Measurements from ENCODE around the gene MSL1.

MSL1 gene

GRCh38 chr17:40090237-40091119 lies 31.3 kb upstream of the MSL1 start:
- DNase-seq (ENCODE audit: low spot score) = no peak

DNA sequence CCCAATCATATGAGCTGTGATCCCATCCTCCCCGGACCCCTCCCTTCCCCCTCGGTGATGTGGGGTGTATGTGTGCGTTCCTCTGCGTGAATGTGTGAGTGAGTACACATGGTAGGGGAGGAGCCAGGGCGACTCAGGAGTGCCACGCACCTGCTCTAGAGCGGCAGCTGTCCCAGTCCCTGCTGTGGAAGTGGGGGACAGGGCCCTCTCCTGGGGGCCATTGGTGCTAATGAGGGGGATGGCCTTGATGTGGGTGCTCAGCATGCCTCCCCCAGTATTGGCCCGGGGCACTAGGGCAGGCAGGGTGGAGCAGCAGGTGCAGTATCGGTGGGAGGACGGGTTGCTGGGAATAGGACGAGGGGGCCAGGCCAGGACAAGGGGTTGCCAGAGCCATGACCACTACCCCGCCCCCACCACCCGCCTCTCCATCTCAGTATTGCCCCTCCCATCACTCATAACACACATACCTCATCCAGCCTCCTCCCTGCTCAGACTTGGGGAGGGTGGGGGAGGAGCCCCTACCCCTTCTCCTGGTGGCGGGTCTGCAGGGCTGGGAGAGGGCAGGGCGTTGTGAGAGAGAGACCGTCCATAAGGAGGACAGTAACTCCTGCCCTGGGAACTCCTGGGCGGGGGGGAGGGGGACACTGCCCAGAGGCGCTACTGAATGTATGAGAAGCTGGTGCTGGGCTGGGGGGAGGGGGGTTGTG lies 29.9 kb upstream of the MSL1 start:
- peak; percentile 59 for DNase-seq (ENCODE audit: low spot score)

DNA sequence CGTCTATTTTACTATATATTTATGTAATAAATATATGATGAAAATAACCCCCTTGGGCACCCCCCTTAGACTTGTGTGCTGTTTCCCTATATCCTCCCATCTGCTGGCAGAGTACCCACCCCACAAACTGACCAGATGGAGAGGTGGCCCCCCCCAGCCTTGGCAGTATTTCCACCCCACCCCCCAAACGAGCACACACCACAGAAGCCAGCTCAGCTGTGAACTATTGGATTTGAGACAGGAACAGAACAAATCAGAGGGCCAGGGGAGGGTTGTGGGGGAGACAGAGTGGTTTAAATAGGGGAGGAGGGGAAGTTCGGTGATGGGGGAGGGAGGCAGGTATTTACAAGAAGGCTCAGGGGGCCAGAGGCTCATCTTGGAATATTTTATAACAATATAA lies 29.2 kb upstream of the MSL1 start:
- no peak for DNase-seq (ENCODE audit: low spot score)

- no peak for DNase-seq (ENCODE audit: low spot score)
Observed at GRCh38 chr17:40093005-40093579, 28.7 kb upstream of the MSL1 start.

DNA sequence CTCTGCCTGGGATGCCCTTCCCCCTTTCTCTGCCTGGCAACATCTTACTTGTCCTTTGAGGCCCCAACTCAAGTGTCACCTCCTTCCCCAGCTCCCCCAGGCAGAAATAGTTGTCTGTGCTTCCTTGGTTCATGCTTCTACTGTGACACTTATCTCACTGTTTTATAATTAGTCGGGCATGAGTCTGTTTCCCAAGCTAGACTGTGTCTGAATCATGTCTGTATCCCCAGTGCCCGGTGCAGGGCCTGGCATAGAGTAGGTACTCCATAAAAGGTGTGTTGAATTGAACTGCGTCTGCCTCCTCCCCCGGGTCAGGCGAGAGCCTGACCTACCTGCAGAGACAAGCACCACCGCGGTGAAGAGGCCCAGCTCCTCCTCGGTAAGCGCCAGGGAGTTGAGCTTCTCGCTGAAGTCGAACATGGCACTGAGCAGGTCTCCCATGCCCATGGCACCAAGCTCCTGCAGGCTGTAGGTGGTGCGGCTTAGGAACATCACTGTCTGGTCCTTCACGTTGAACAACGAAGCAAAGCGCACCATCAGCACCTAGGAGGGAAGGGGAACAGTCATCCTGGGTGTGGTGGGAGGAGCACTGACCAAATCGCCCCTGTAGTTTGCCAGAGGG lies 28.1 kb upstream of the MSL1 start:
- no peak for DNase-seq (ENCODE audit: low spot score)

- no peak for DNase-seq (ENCODE audit: low spot score)
Observed at GRCh38 chr17:40094874-40095273, 26.9 kb upstream of the MSL1 start.

GRCh38 chr17:40095351-40095943 lies 26.3 kb upstream of the MSL1 start:
- no peak for DNase-seq (ENCODE audit: low spot score)

DNA sequence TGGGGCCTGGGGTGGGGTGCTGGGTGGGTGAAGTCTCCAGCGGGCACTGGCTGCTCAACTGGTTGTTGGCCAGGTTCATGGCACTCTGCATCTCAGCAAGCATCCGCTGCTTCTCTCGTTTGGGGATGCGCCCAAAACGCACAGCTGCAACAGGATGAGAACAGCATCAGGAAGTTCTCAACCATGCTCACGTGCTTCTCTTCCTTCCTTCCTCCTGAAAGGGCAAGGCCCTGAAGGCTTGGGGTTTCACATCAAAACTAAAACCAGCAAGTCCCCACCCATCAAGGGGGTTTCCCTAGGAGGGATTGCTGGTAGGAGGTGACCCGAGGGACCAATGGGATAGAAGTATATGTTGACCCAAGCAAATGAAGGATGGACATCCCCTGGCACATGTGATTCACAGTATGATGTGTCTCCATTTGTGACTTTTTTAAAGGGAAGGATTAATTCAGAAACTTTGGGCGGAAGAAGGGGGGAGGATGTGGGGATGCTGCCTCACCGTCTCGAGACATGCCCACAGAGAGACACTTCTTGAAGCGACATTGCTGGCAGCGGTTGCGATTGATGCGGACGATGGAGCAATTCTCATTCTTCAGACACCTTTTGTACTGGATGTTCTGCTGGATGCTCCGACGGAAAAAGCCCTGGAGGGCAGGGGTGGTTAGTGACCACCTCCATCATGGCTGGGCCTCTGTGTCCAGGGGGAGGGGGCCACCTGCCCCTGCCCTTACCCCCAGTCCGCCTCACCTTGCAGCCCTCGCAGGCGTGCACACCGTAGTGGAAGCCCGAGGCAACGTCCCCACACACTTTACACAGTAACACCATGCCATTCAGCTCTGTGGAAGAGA lies 25.6 kb upstream of the MSL1 start:
- no peak for DNase-seq (ENCODE audit: low spot score)

GRCh38 chr17:40097087-40097486 lies 24.7 kb upstream of the MSL1 start:
- DNase-seq (ENCODE audit: low spot score) = no peak

GRCh38 chr17:40097931-40098845 lies 23.6 kb upstream of the MSL1 start:
- no peak for DNase-seq (ENCODE audit: low spot score)

DNA sequence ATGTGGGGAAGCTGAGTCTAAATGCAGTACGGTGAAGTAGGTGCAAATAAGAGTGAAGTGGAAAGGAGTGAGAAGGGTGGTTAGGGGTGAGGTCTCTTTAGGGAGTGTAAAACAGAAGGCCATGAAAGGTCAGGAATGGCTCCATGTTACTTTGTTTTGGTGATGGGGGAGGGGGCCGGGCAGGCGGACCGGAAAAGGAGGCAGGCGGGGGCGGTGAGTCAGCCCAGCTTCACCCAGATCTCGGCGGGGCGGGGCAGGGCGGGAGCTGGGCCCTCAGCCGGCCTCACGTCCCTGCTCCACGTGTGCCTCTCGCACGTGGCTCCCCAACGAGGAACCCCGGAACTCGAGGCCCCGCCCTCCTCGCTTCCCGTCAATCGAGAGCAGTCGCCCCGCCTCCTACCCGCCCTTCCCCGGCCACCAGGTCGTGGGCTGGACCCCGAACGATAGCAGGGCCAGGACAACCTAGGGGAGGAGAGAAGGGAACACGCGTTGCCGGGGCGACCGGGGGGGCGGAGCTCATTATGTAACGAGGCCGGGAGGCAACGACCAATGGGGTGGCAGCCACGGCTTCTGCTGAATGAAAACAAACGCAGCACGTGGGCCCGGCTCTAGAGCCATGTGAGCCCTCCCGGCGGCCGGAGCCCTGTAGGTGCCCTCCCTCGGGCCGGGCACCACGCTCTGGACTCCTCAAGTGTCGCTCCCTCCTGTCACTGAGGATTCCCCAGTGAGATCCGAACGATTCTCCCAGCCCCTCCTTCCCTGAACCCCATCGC lies 22.7 kb upstream of the MSL1 start:
- peak; percentile 94 for DNase-seq (ENCODE audit: low spot score)

GRCh38 chr17:40099619-40100418 lies 22.0 kb upstream of the MSL1 start:
- no peak for DNase-seq (ENCODE audit: low spot score)

DNA sequence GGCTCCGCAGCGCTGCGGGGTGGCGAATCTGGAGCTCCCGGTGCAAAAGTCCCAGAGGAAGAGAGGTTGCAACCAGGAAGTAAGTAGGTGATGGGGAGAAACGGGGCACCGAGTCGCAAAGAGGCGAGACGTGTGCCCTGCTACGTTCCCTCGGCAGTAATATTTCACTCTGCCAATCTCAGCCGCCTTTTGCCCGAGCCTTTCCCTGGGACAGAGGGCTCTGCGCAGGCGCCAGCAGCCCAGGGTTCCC lies 21.4 kb upstream of the MSL1 start, which contains the start of gene NR1D1:
Gene NR1D1, minus strand, starts transcription at position 171 of the 250 bp plus-strand sequence. CDS start 495 bp downstream, outside the sequence.
- DNase-seq (ENCODE audit: low spot score) = no peak

GRCh38 chr17:40100669-40101366 lies 21.0 kb upstream of the MSL1 start:
- DNase-seq (ENCODE audit: low spot score) = peak; percentile 94

GRCh38 chr17:40101367-40102210 lies 20.2 kb upstream of the MSL1 start:
- DNase-seq (ENCODE audit: low spot score) = no peak

- no peak for DNase-seq (ENCODE audit: low spot score)
Observed at GRCh38 chr17:40103071-40103661, 18.6 kb upstream of the MSL1 start.

- DNase-seq (ENCODE audit: low spot score) = no peak
Observed at GRCh38 chr17:40103688-40104087, 18.1 kb upstream of the MSL1 start.
